Activated CD8-positive, alpha-beta T cell treated with anti-CD3 and anti-CD28 coated beads for 36 hours (primary cell): ENCODE results near the gene BICRA. TPM values are rescaled to one million over a fixed set of nuclear protein-coding genes. Genes with fewer than 3 reads are reported as not detected.

ENCODE experiments used
- ATAC-seq: fragments of 200-7000 bp; cut with Tn5 transposase; one replicate; pipeline ENCODE4 v1.10.0; 2021; ENCODE audit warnings: mild to moderate bottlenecking, moderate library complexity
- CTCF ChIA-PET: fragments of 350-600 bp; sonication (Branson Sonifier 250); formaldehyde crosslinking; loops from one replicate; lab custom pipeline; 2021; ENCODE audit warnings: antibody characterized with exemption; lab: Charles Lee
- POLR2A ChIA-PET: fragments of 350-600 bp; sonication (Branson Sonifier 250); formaldehyde crosslinking; loops from one replicate; lab custom pipeline; 2021; ENCODE audit warnings: antibody characterized with exemption; lab: Charles Lee
- DNase-seq: peaks from one replicate; pipeline ENCODE4 v3.0.0-alpha.2; 2020
- H3K27ac Mint-ChIP-seq: one replicate; pipeline ENCODE4 v1.8.0; 2021; ENCODE audit warnings: mild to moderate bottlenecking, mixed read lengths
- H3K27me3 Mint-ChIP-seq: one replicate; pipeline ENCODE4 v1.8.0; 2021; ENCODE audit warnings: mixed read lengths
- H3K36me3 Mint-ChIP-seq: one replicate; pipeline ENCODE4 v1.8.0; 2021; ENCODE audit warnings: low read depth, mixed read lengths
- H3K4me1 Mint-ChIP-seq: one replicate; pipeline ENCODE4 v1.8.0; 2021; ENCODE audit warnings: low read depth, mixed read lengths
- H3K4me3 Mint-ChIP-seq: one replicate; pipeline ENCODE4 v1.8.0; 2021; ENCODE audit warnings: mild to moderate bottlenecking, moderate library complexity, mixed read lengths
- H3K9me3 Mint-ChIP-seq: one replicate; pipeline ENCODE4 v1.8.0; 2021; ENCODE audit warnings: mixed read lengths
- intact Hi-C: fragments of 100-400 bp; cut with micrococcal nuclease; formaldehyde crosslinking; loops from one replicate; pipeline ENCODE4 v1.10.0; 2022
- total RNA-seq, 2 experiments: library from RNA; stranded (reverse); gene quantifications; one replicate each; pipeline ENCODE4 v1.2.3, GENCODE V29; 2021
- TF ChIP-seq, protein P1 (sequence below): fragments of 200-600 bp; IDR thresholded peaks from one replicate; pipeline ENCODE4 v1.8.0; 2022; ENCODE audit warnings: antibody characterized with exemption, mild to moderate bottlenecking

BICRA gene
- total RNA-seq, 2 experiments from 2014 or later = 8.7 to 8.8 TPM

DNA sequence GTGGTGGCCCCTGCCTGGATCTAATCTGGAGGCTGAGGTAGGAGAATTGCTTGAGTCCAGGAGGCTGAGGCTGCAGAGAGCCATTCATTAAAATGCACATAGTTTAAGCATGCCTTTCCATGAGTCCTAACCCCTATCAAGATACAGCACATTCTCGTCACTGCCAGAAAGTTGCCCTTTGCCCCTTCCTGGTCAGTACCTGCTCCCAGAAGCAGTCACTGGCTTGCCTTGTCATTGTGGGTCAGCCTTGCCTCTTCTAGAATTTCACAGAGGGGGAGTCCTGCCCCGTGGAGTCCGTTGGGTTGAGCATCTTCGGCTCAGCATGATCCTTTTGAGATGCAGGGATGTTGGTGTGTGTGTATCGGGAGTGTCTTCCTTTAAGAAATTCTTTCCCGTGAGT lies 10.8 kb downstream of the BICRA start:
- POLR2A ChIA-PET = interaction anchor here (0.5 kb wide), 1 partner anchor 35 kb away, joined by 4 read pairs; no protein-coding TSS in a partner anchor
- TF ChIP-seq, protein P1, sequence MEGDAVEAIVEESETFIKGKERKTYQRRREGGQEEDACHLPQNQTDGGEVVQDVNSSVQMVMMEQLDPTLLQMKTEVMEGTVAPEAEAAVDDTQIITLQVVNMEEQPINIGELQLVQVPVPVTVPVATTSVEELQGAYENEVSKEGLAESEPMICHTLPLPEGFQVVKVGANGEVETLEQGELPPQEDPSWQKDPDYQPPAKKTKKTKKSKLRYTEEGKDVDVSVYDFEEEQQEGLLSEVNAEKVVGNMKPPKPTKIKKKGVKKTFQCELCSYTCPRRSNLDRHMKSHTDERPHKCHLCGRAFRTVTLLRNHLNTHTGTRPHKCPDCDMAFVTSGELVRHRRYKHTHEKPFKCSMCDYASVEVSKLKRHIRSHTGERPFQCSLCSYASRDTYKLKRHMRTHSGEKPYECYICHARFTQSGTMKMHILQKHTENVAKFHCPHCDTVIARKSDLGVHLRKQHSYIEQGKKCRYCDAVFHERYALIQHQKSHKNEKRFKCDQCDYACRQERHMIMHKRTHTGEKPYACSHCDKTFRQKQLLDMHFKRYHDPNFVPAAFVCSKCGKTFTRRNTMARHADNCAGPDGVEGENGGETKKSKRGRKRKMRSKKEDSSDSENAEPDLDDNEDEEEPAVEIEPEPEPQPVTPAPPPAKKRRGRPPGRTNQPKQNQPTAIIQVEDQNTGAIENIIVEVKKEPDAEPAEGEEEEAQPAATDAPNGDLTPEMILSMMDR = no peak
- Mint-ChIP-seq H3K27ac (no peak overlapping the region), H3K27me3 (no peaks in the 10 kb centered on the region), H3K4me1 (peaks cover 27% of the 10 kb centered on the region), H3K9me3 (no peaks in the 10 kb centered on the region), H3K4me3 (no peak overlapping the region), H3K36me3 (peaks cover 3% of the 10 kb centered on the region)
- DNase-seq = no peak
- ATAC-seq = no peak
- intact Hi-C loops = no loop called here
- CTCF ChIA-PET = no interaction called here

DNA sequence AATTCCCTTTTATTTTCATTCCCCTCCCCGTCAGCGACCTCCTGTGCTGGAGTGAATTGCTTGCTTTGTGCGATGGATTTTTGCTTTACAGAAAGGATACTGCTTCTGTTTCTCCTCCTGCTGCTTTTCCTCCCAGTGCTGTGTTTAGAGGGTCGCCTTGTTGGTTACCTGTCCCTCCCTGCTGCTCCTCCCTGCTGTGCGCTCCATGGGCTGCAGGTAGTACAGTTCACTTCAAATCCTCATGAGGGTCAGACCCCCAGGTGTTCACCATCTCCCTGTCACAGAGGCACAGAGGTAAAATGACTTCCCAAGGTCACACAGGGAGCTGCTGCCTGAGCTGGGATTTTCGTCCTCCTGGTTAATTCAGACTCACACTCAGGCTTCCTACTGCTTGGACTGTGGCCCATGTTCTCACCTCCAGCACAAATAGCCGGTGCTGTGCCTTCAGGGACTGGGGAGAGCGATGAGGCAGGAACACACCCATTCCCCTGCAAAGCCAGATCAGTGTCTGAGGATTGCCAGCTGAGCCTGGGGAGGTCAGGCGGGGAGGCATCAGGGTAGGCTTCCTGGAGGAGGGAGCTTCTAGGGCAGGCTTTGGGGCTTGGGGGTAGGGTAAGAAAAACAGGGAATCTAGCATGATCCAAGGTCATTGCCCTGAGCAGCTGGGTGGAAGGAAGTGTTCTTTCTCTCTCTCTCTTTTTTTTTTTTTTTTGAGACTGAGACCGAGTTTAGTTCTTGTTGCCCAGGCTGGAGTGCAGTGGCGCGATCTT lies 14.4 kb downstream of the BICRA start:
- Mint-ChIP-seq H3K9me3 (no peaks in the 10 kb centered on the region), H3K4me3 (no peak overlapping the region), H3K4me1 (peaks cover 34% of the 10 kb centered on the region), H3K36me3 (no peaks in the 10 kb centered on the region), H3K27ac (no peak overlapping the region), H3K27me3 (no peaks in the 10 kb centered on the region)
- ChIA-PET POLR2A (interaction anchor here (0.5 to 0.7 kb wide), 2 partner anchors 76 to 131 kb away, joined by 3 read pairs; no protein-coding TSS in a partner anchor), CTCF (no interaction called here)
- TF ChIP-seq, protein P1 = no peak
- DNase-seq = no peak
- intact Hi-C loops = no loop called here
- no peak for ATAC-seq

GRCh38 chr19:47623921-47624391 lies 15.0 kb downstream of the BICRA start:
- CTCF ChIA-PET = interaction anchor here (0.8 kb wide), 1 partner anchor 290 kb away, joined by 3 read pairs; no protein-coding TSS in a partner anchor

GRCh38 chr19:47625650-47626049 lies 16.7 kb downstream of the BICRA start:
- H3K36me3 Mint-ChIP-seq = peaks cover 1% of the 10 kb centered on the region
- H3K27ac Mint-ChIP-seq = no peak overlapping the region
- ATAC-seq (no peak), DNase-seq (no peak)
- ChIA-PET CTCF (interaction anchor here (0.9 to 2.0 kb wide), 6 partner anchors 9 to 277 kb away, joined by 3 to 5 read pairs (median 3); partner anchors contain the start of genes DHX34, EHD2 and NAPA), POLR2A (interaction anchor here (1.0 kb wide), 1 partner anchor 18 kb away, joined by 5 read pairs; no protein-coding TSS in a partner anchor)
- TF ChIP-seq, protein P1 = no peak
- H3K27me3 Mint-ChIP-seq = no peaks in the 10 kb centered on the region
- H3K4me1 Mint-ChIP-seq = peaks cover 28% of the 10 kb centered on the region
- no peak overlapping the region for H3K4me3 Mint-ChIP-seq
- intact Hi-C loops = no loop called here
- no peaks in the 10 kb centered on the region for H3K9me3 Mint-ChIP-seq

More at GRCh38 chr19:47623921-47624391, 15.0 kb downstream of the BICRA start:
- Mint-ChIP-seq H3K27ac (peak overlapping the region; percentile 25), H3K27me3 (no peaks in the 10 kb centered on the region), H3K9me3 (no peaks in the 10 kb centered on the region), H3K4me1 (peaks cover 35% of the 10 kb centered on the region), H3K4me3 (no peak overlapping the region), H3K36me3 (no peaks in the 10 kb centered on the region)
- intact Hi-C loops = no loop called here
- TF ChIP-seq, protein P1 = no peak
- POLR2A ChIA-PET = interaction anchor here (0.7 kb wide), 2 partner anchors 77 to 140 kb away, joined by 3 read pairs; partner anchors contain the start of gene KPTN
- ATAC-seq (no peak), DNase-seq (no peak)
